ENCODE data around the gene UCN2. TPM values are rescaled to one million over a fixed set of nuclear protein-coding genes. Genes with fewer than 3 reads are reported as not detected.

UCN2 gene
- total and polyA plus RNA-seq, 9 of the 15 experiments (the other 6 are each of a cell fraction or from before 2014, with no cell fraction given) = 0.08 to 0.11 TPM; not detected in 7

DNA sequence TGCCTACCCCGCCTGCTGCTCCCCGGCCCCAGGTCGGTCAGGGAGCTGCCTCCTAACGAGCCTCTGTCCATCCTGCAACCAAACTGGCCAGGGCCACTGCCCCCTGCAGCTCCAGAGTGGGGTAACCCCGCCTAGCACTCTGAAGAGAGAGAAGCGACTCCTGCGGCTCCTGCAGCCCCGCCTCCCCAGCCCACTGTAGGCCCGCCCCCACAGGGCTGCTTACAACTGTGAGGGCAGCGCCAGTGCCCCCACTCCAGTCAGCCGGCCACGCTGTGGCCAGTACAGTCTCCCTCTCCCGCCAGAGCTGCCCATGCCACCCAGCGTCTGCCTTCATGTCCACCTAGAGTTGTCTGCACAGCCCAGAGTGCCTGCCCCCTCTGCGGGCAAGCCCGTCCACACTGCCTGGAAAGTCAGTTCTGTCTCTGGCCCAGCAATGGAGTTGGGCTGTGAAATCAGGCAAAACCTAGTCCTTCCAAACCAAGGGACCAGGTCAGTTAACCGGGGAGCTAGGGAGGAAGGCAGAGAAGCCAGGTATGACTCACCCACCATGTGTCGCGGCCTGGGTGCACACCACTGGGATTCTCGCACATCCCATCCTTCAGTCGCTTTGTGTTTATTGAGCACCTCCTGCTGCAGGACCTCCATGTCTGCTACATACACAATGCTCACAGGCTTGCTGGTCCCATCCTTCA is 2.4 kb downstream of the UCN2 start (continued):
- TF ChIP-seq ZBTB33 (CRISPR knock-in tag; IDR thresholded peaks at IDR 0.05) (peak; percentile 82; the same call in 1 of the 2 replicates), RAD21 (CRISPR knock-in tag; conservative IDR thresholded peaks at IDR 0.05 in 1 of 2, IDR thresholded peaks at IDR 0.05 in 1 of 2) (no peak), ZBTB7A (IDR thresholded peaks at IDR 0.05; ENCODE audit: borderline replicate concordance, control insufficient read depth, low read depth, low read length) (peak; percentile 19; the same call in 1 of the 2 replicates), POLR3A (IDR thresholded peaks at IDR 0.05; ENCODE audit: borderline replicate concordance, extremely low read depth, insufficient read depth, insufficient read length) (no peak), CTCFL (IDR thresholded peaks at IDR 0.05; ENCODE audit: borderline replicate concordance, insufficient read depth, low read depth, low read length, poor library complexity, severe bottlenecking) (peak; percentile 89), MAZ (CRISPR knock-in tag; conservative IDR thresholded peaks at IDR 0.05 in 1 of 2, IDR thresholded peaks at IDR 0.05 in 1 of 2) (peak in 1 of 2 experiments; percentile 22; a peak in 2 of 4 replicates), IRF2 (CRISPR knock-in tag; IDR thresholded peaks at IDR 0.05) (no peak), HOXB6 (CRISPR knock-in tag; IDR thresholded peaks at IDR 0.05; ENCODE audit: borderline replicate concordance) (no peak), NEUROD1 (IDR thresholded peaks at IDR 0.05; ENCODE audit: borderline replicate concordance, low read depth, low read length, partially characterized antibody) (no peak), JUND (IDR thresholded peaks at IDR 0.05; ENCODE audit: borderline replicate concordance, low read depth, low read length) (peak; percentile 64), JUND (tag; IDR thresholded peaks at IDR 0.05; ENCODE audit: borderline replicate concordance, low read depth, low read length) (no peak), TEAD1 (CRISPR knock-in tag; IDR thresholded peaks at IDR 0.05) (no peak), SAFB2 (IDR thresholded peaks at IDR 0.05; ENCODE audit: borderline replicate concordance, low read depth, low read length, severe bottlenecking) (no peak), KDM5B (IDR thresholded peaks at IDR 0.05; ENCODE audit: insufficient replicate concordance, low read depth, low read length) (peak; percentile 48), NCOA4 (IDR thresholded peaks at IDR 0.05; ENCODE audit: partially characterized antibody) (no peak), HMGN3 (IDR thresholded peaks at IDR 0.05; ENCODE audit: borderline replicate concordance, extremely low read depth, insufficient read length, low read depth, low read length) (peak; percentile 22), CBFA2T2 (conservative IDR thresholded peaks at IDR 0.05) (no peak), HNRNPK (IDR thresholded peaks at IDR 0.05; ENCODE audit: low read depth, low read length, poor library complexity, severe bottlenecking) (no peak), E2F6 (IDR thresholded peaks at IDR 0.05; ENCODE audit: borderline replicate concordance in 1 of 2, extremely low read depth in 1 of 2, insufficient read depth in 1 of 2, insufficient read length in 1 of 2, low read depth in 1 of 2, low read length in 1 of 2, poor library complexity in 1 of 2, severe bottlenecking in 1 of 2) (no peak)

All from K562 (cell line).